ENCODE measurements around the gene NEGR1. TPM values are rescaled to one million over a fixed set of nuclear protein-coding genes. Genes with fewer than 3 reads are reported as not detected.

Gene NEGR1
- total and polyA plus RNA-seq, 9 of the 15 experiments (the other 6 are each of a cell fraction or from before 2014, with no cell fraction given) = not detected

DNA sequence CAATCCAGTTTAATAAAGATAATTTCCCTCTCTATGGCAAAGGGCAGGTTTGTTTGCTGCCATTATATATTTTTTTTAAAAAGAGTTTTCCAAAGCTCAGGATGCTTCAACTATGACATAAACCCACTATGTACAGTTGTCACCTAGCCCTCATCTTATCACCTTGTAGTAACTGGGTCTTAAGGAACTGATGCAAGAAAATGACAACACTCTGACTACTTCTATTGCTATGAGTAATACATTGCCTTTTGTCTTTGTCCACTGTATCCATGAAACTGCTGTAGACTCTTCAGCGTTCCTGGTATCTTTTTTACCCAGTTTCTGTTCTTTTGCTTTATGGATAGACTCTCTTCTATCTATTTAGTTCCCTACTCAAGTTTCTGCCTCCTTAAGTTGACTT, 586.5 kb downstream of the NEGR1 start (continued):
- TF ChIP-seq, protein P1, sequence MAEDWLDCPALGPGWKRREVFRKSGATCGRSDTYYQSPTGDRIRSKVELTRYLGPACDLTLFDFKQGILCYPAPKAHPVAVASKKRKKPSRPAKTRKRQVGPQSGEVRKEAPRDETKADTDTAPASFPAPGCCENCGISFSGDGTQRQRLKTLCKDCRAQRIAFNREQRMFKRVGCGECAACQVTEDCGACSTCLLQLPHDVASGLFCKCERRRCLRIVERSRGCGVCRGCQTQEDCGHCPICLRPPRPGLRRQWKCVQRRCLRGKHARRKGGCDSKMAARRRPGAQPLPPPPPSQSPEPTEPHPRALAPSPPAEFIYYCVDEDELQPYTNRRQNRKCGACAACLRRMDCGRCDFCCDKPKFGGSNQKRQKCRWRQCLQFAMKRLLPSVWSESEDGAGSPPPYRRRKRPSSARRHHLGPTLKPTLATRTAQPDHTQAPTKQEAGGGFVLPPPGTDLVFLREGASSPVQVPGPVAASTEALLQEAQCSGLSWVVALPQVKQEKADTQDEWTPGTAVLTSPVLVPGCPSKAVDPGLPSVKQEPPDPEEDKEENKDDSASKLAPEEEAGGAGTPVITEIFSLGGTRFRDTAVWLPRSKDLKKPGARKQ (CRISPR knock-in tag; IDR thresholded peaks at IDR 0.05) = no peak
- TF ChIP-seq NFRKB (IDR thresholded peaks at IDR 0.05; ENCODE audit: low read depth) = no peak
- no peak for TF ChIP-seq PPARD (CRISPR knock-in tag; IDR thresholded peaks at IDR 0.05)
- TF ChIP-seq, protein P2, sequence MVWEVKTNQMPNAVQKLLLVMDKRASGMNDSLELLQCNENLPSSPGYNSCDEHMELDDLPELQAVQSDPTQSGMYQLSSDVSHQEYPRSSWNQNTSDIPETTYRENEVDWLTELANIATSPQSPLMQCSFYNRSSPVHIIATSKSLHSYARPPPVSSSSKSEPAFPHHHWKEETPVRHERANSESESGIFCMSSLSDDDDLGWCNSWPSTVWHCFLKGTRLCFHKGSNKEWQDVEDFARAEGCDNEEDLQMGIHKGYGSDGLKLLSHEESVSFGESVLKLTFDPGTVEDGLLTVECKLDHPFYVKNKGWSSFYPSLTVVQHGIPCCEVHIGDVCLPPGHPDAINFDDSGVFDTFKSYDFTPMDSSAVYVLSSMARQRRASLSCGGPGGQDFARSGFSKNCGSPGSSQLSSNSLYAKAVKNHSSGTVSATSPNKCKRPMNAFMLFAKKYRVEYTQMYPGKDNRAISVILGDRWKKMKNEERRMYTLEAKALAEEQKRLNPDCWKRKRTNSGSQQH (CRISPR knock-in tag; IDR thresholded peaks at IDR 0.05) = no peak
- no peak for TF ChIP-seq ETV1 (tag; conservative IDR thresholded peaks at IDR 0.05; ENCODE audit: low read depth)
- no peak for TF ChIP-seq CCNT2 (IDR thresholded peaks at IDR 0.05; ENCODE audit: borderline replicate concordance, extremely low read depth, insufficient read length, low read depth, low read length)
- TF ChIP-seq SAFB2 (IDR thresholded peaks at IDR 0.05; ENCODE audit: borderline replicate concordance, low read depth, low read length, severe bottlenecking) = no peak

DNA sequence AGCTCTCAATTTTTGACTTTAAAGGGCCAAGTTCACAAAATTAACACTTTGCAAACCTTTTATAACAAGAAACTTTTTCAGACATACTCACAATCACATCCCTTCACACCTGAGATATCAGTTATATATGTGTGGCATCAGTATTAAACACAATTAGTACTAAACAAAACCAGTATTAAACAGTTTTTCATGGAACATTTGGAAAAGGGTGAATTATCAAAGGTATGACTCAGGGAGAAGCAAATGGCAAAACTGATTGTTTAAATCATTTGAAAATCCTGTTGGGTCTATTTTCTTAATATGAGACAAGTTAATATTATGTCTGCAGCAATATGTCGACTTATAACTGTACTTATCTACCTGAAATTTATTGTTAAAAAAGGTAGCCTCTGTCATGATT, 587.3 kb downstream of the NEGR1 start:
- 0% methylated on average over 1 of the region's 1 CpG for WGBS (ENCODE audit: insufficient coverage, low coverage, missing lambda C conversion rate)
- Histone ChIP-seq H3K4me1 (replicated peaks in 1 of 2; ENCODE audit: control insufficient read depth in 2 of 2, insufficient read depth in 2 of 2, low read length in 2 of 2) (no peaks in the 10 kb centered on the region), H2AFZ (ENCODE audit: low read depth, low read length) (no peak overlapping the region), H3K4me2 (ENCODE audit: insufficient read depth, low read length) (no peak overlapping the region), H3K79me2 (ENCODE audit: control insufficient read depth, insufficient read depth, low read length) (no peaks in the 10 kb centered on the region), H3K9ac (ENCODE audit: insufficient read depth in 1 of 2, low read depth in 2 of 2, low read length in 2 of 2) (no peak overlapping the region), H3K4me3 (no peak overlapping the region), H4K20me1 (replicated peaks; ENCODE audit: control insufficient read depth, insufficient read depth, low read length) (no peaks in the 10 kb centered on the region), H3K27ac (ENCODE audit: extremely low read depth, low read depth, low read length) (no peak overlapping the region), H3K9me3 (replicated peaks; ENCODE audit: control insufficient read depth, insufficient read depth, low read depth, low read length) (no peaks in the 10 kb centered on the region; the same call in 1 of the 2 replicates), H3K9me1 (ENCODE audit: control insufficient read depth, insufficient read depth, low read length) (no peaks in the 10 kb centered on the region), H3K27me3 (ENCODE audit: control insufficient read depth in 2 of 2, insufficient read depth in 2 of 2, low read length in 2 of 2) (no peaks in the 10 kb centered on the region), H3K36me3 (ENCODE audit: control insufficient read depth, insufficient read depth, low read length) (no peaks in the 10 kb centered on the region)
- ChIA-PET POLR2A (no interaction called here), CTCF (ENCODE audit: low intra/inter-chr PET ratio) (no interaction called here)
- DNase-seq (ENCODE audit: extremely low read depth in 1 of 4, low spot score in 3 of 4) (no peak), ATAC-seq (no peak), FAIRE-seq (no peak)
- in situ Hi-C loops (cut with MboI) (no loop called here), intact Hi-C loops (cut with micrococcal nuclease) (no loop called here)
- BruUV-seq (replicated peaks) = no TSS peak
- TF ChIP-seq NFATC3 (IDR thresholded peaks at IDR 0.05) (no peak), SUPT5H (IDR thresholded peaks at IDR 0.05) (no peak), KLF13 (tag; IDR thresholded peaks at IDR 0.05; ENCODE audit: borderline replicate concordance, low read depth) (no peak), FOXJ2 (tag; IDR thresholded peaks at IDR 0.05) (no peak), ZBTB8A (IDR thresholded peaks at IDR 0.05; ENCODE audit: partially characterized antibody) (no peak), PCBP2 (IDR thresholded peaks at IDR 0.05; ENCODE audit: low read depth, low read length, poor library complexity, severe bottlenecking) (no peak), CCNT2 (IDR thresholded peaks at IDR 0.05; ENCODE audit: borderline replicate concordance, extremely low read depth, insufficient read length, low read depth, low read length) (no peak), ELF1 (tag; IDR thresholded peaks at IDR 0.05) (no peak)
- TF ChIP-seq, protein P3, sequence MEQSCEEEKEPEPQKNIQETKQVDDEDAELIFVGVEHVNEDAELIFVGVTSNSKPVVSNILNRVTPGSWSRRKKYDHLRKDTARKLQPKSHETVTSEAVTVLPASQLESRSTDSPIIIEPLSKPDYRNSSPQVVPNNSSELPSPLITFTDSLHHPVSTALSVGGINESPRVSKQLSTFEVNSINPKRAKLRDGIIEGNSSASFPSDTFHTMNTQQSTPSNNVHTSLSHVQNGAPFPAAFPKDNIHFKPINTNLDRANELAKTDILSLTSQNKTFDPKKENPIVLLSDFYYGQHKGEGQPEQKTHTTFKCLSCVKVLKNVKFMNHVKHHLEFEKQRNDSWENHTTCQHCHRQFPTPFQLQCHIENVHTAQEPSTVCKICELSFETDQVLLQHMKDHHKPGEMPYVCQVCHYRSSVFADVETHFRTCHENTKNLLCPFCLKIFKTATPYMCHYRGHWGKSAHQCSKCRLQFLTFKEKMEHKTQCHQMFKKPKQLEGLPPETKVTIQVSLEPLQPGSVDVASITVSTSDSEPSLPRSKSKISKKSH (CRISPR knock-in tag; IDR thresholded peaks at IDR 0.05) = no peak
- TF ChIP-seq, protein P4, sequence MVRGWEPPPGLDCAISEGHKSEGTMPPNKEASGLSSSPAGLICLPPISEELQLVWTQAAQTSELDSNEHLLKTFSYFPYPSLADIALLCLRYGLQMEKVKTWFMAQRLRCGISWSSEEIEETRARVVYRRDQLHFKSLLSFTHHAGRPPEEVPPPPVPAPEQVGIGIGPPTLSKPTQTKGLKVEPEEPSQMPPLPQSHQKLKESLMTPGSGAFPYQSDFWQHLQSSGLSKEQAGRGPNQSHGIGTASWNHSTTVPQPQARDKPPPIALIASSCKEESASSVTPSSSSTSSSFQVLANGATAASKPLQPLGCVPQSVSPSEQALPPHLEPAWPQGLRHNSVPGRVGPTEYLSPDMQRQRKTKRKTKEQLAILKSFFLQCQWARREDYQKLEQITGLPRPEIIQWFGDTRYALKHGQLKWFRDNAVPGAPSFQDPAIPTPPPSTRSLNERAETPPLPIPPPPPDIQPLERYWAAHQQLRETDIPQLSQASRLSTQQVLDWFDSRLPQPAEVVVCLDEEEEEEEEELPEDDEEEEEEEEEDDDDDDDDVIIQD (CRISPR knock-in tag; IDR thresholded peaks at IDR 0.05) = no peak
